ENCODE data around the gene PVR.

GRCh38 chr19:44690131-44690440 lies 46.4 kb downstream of the PVR start:
- TF ChIP-seq CTCF (IDR thresholded peaks at IDR 0.05; ENCODE audit: low read depth, low read length, missing input control) (no peak), ATF3 (IDR thresholded peaks at IDR 0.05) (no peak), GABPA (IDR thresholded peaks at IDR 0.05 in 1 of 2, conservative IDR thresholded peaks at IDR 0.05 in 1 of 2) (no peak), HNF4A (conservative IDR thresholded peaks at IDR 0.05) (no peak), REST (IDR thresholded peaks at IDR 0.05) (no peak), FOXA1 (IDR thresholded peaks at IDR 0.05) (no peak), EGR1 (IDR thresholded peaks at IDR 0.05; ENCODE audit: low read depth in 2 of 2) (no peak), JUND (IDR thresholded peaks at IDR 0.05) (no peak), RAD21 (IDR thresholded peaks at IDR 0.05) (no peak), ZBTB33 (IDR thresholded peaks at IDR 0.05) (no peak), MAX (IDR thresholded peaks at IDR 0.05) (no peak), TAF1 (conservative IDR thresholded peaks at IDR 0.05) (no peak)

All from liver (tissue), 3 donors.